Activated effector memory CD4-positive, alpha-beta T cell treated with Interleukin-2 at 50 U/mL for 16 hours (primary cell): ENCODE measurements around the gene SLC26A9.

ENCODE experiments used
- DNase-seq: peaks from one replicate; pipeline ENCODE4 v3.0.0-alpha.2; 2020

Gene SLC26A9

GRCh38 chr1:205948039-205948438 is 4.8 kb upstream of the SLC26A9 start:
- DNase-seq = no peak

GRCh38 chr1:205947024-205947423 is 3.8 kb upstream of the SLC26A9 start:
- no peak for DNase-seq

GRCh38 chr1:205945069-205945468 is 1.8 kb upstream of the SLC26A9 start:
- no peak for DNase-seq

- no peak for DNase-seq
Measured at GRCh38 chr1:205944525-205944924, 1.3 kb upstream of the SLC26A9 start.

GRCh38 chr1:205942631-205943159 is 561 bp downstream of the SLC26A9 start:
- DNase-seq = no peak

GRCh38 chr1:205940710-205941109 is 2.5 kb downstream of the SLC26A9 start:
- DNase-seq = no peak

- no peak for DNase-seq
Measured at GRCh38 chr1:205939690-205940330, 3.4 kb downstream of the SLC26A9 start.

- DNase-seq = no peak
Measured at GRCh38 chr1:205938682-205939081, 4.6 kb downstream of the SLC26A9 start.

- no peak for DNase-seq
Measured at GRCh38 chr1:205936846-205937586, 6.2 kb downstream of the SLC26A9 start.

GRCh38 chr1:205936311-205936710 is 6.9 kb downstream of the SLC26A9 start:
- no peak for DNase-seq

GRCh38 chr1:205935869-205936268 is 7.4 kb downstream of the SLC26A9 start:
- DNase-seq = no peak

- DNase-seq = no peak
Measured at GRCh38 chr1:205934788-205935187, 8.5 kb downstream of the SLC26A9 start.

GRCh38 chr1:205933671-205934618 is 9.3 kb downstream of the SLC26A9 start:
- no peak for DNase-seq

GRCh38 chr1:205932776-205933175 is 10.5 kb downstream of the SLC26A9 start:
- DNase-seq = no peak

- DNase-seq = no peak
Measured at GRCh38 chr1:205930799-205931281, 12.4 kb downstream of the SLC26A9 start.

- no peak for DNase-seq
Measured at GRCh38 chr1:205930195-205930577, 13.1 kb downstream of the SLC26A9 start.

- DNase-seq = no peak
Measured at GRCh38 chr1:205929496-205930194, 13.6 kb downstream of the SLC26A9 start.

- no peak for DNase-seq
Measured at GRCh38 chr1:205928317-205928716, 14.9 kb downstream of the SLC26A9 start.

GRCh38 chr1:205927676-205928075 is 15.6 kb downstream of the SLC26A9 start:
- no peak for DNase-seq

- no peak for DNase-seq
Measured at GRCh38 chr1:205927247-205927646, 16.0 kb downstream of the SLC26A9 start.

GRCh38 chr1:205926636-205927035 is 16.6 kb downstream of the SLC26A9 start:
- DNase-seq = no peak

- DNase-seq = no peak
Measured at GRCh38 chr1:205926213-205926612, 17.0 kb downstream of the SLC26A9 start.
